ENCODE measurements around the gene UNK. TPM values are rescaled to one million over a fixed set of nuclear protein-coding genes. Genes with fewer than 3 reads are reported as not detected.
A peak's percentile ranks its signal among the peaks of the same experiment; 100 is the strongest.
"Not testable (repeated sequence)": the region's sequence is repeated elsewhere in the genome, so short reads cannot be mapped to it uniquely, and the experiment has no call there.

Gene UNK
- total RNA-seq, 2 experiments from 2014 or later = 32.8 to 33.1 TPM

GRCh38 chr17:75806822-75807500 lies 22.4 kb downstream of the UNK start:
- CTCF ChIA-PET = interaction anchor here (0.9 to 1.4 kb wide), 3 partner anchors 11 to 23 kb away, joined by 3 read pairs; no protein-coding TSS in a partner anchor
- ATAC-seq = no peak

GRCh38 chr17:75807861-75808260 lies 23.3 kb downstream of the UNK start:
- ATAC-seq (no peak), DNase-seq (no peak)
- H3K27me3 Mint-ChIP-seq = no peaks in the 10 kb centered on the region
- peaks cover 11% of the 10 kb centered on the region for H3K4me1 Mint-ChIP-seq
- H3K36me3 Mint-ChIP-seq = no peaks in the 10 kb centered on the region
- no peak overlapping the region for H3K27ac Mint-ChIP-seq
- H3K4me3 Mint-ChIP-seq = no peak overlapping the region
- H3K9me3 Mint-ChIP-seq (ENCODE audit: low read depth) = no peaks in the 10 kb centered on the region
- CTCF ChIA-PET = interaction anchor here (1.4 kb wide), 2 partner anchors 12 to 30 kb away, joined by 3 read pairs; no protein-coding TSS in a partner anchor

More at GRCh38 chr17:75806822-75807500, 22.4 kb downstream of the UNK start:
- Mint-ChIP-seq H3K9me3 (ENCODE audit: low read depth) (no peaks in the 10 kb centered on the region), H3K4me3 (no peak overlapping the region), H3K27me3 (no peaks in the 10 kb centered on the region), H3K36me3 (no peaks in the 10 kb centered on the region), H3K4me1 (peaks cover 11% of the 10 kb centered on the region), H3K27ac (no peak overlapping the region)
- no peak for DNase-seq

GRCh38 chr17:75808549-75808904 lies 23.9 kb downstream of the UNK start:
- DNase-seq (no peak), ATAC-seq (no peak)
- peak overlapping the region; percentile 72 for H3K27ac Mint-ChIP-seq
- no peak overlapping the region for H3K4me3 Mint-ChIP-seq
- H3K4me1 Mint-ChIP-seq = peaks cover 6% of the 10 kb centered on the region
- H3K27me3 Mint-ChIP-seq = no peaks in the 10 kb centered on the region
- CTCF ChIA-PET = interaction anchor here (1.4 kb wide), 1 partner anchor 31 kb away, joined by 3 read pairs; no protein-coding TSS in a partner anchor
- no peaks in the 10 kb centered on the region for H3K36me3 Mint-ChIP-seq
- H3K9me3 Mint-ChIP-seq (ENCODE audit: low read depth) = no peaks in the 10 kb centered on the region

- Mint-ChIP-seq H3K27ac (no peak overlapping the region), H3K4me1 (peaks cover 1% of the 10 kb centered on the region), H3K36me3 (no peaks in the 10 kb centered on the region), H3K9me3 (ENCODE audit: low read depth) (no peaks in the 10 kb centered on the region), H3K27me3 (no peaks in the 10 kb centered on the region), H3K4me3 (no peak overlapping the region)
- no peak for ATAC-seq
- DNase-seq = no peak
- CTCF ChIA-PET = interaction anchor here (1.4 kb wide), 1 partner anchor 31 kb away, joined by 3 read pairs; no protein-coding TSS in a partner anchor
Measured at GRCh38 chr17:75808905-75809621, 24.5 kb downstream of the UNK start.

GRCh38 chr17:75809631-75810111 lies 25.1 kb downstream of the UNK start:
- H3K4me1 Mint-ChIP-seq = no peaks in the 10 kb centered on the region
- no peak overlapping the region for H3K27ac Mint-ChIP-seq
- CTCF ChIA-PET = no interaction called here
- no peaks in the 10 kb centered on the region for H3K27me3 Mint-ChIP-seq
- DNase-seq (no peak), ATAC-seq (no peak)
- H3K36me3 Mint-ChIP-seq = peaks cover 1% of the 10 kb centered on the region
- no peaks in the 10 kb centered on the region for H3K9me3 Mint-ChIP-seq (ENCODE audit: low read depth)
- no peak overlapping the region for H3K4me3 Mint-ChIP-seq

GRCh38 chr17:75810216-75810615 lies 25.6 kb downstream of the UNK start:
- DNase-seq (no peak), ATAC-seq (no peak)
- H3K4me1 Mint-ChIP-seq = no peaks in the 10 kb centered on the region
- no peaks in the 10 kb centered on the region for H3K9me3 Mint-ChIP-seq (ENCODE audit: low read depth)
- CTCF ChIA-PET = interaction anchor here (0.6 kb wide), 1 partner anchor 299 kb away, joined by 3 read pairs; no protein-coding TSS in a partner anchor
- no peaks in the 10 kb centered on the region for H3K27me3 Mint-ChIP-seq
- H3K36me3 Mint-ChIP-seq = peaks cover 1% of the 10 kb centered on the region
- H3K4me3 Mint-ChIP-seq = no peak overlapping the region
- no peak overlapping the region for H3K27ac Mint-ChIP-seq

- DNase-seq; H3K9me3 Mint-ChIP-seq (ENCODE audit: low read depth); H3K4me3 Mint-ChIP-seq; H3K4me1 Mint-ChIP-seq; H3K36me3 Mint-ChIP-seq; H3K27me3 Mint-ChIP-seq; H3K27ac Mint-ChIP-seq; ATAC-seq: not testable (repeated sequence)
- CTCF ChIA-PET = interaction anchor here (0.6 kb wide), 1 partner anchor 299 kb away, joined by 3 read pairs; no protein-coding TSS in a partner anchor
Measured at GRCh38 chr17:75810756-75811155, 26.1 kb downstream of the UNK start.

GRCh38 chr17:75811174-75811573 lies 26.6 kb downstream of the UNK start:
- Mint-ChIP-seq H3K4me1 (no peaks in the 10 kb centered on the region), H3K9me3 (ENCODE audit: low read depth) (no peaks in the 10 kb centered on the region), H3K27me3 (no peaks in the 10 kb centered on the region), H3K4me3 (no peak overlapping the region), H3K27ac (no peak overlapping the region), H3K36me3 (peaks cover 1% of the 10 kb centered on the region)
- ATAC-seq = no peak
- CTCF ChIA-PET = no interaction called here
- DNase-seq = no peak

GRCh38 chr17:75812096-75813013 lies 27.7 kb downstream of the UNK start:
- CTCF ChIA-PET = interaction anchor here (1.0 to 1.3 kb wide), 2 partner anchors 15 to 20 kb away, joined by 3 read pairs; no protein-coding TSS in a partner anchor

GRCh38 chr17:75813081-75814020 lies 28.7 kb downstream of the UNK start:
- CTCF ChIA-PET = interaction anchor here (0.7 to 1.3 kb wide), 4 partner anchors 14 to 63 kb away, joined by 3 to 4 read pairs (median 3); no protein-coding TSS in a partner anchor
- Mint-ChIP-seq H3K27me3 (no peaks in the 10 kb centered on the region), H3K9me3 (ENCODE audit: low read depth) (no peaks in the 10 kb centered on the region), H3K36me3 (peaks cover 1% of the 10 kb centered on the region), H3K4me3 (no peak overlapping the region), H3K4me1 (no peaks in the 10 kb centered on the region), H3K27ac (no peak overlapping the region)
- no peak for ATAC-seq
- DNase-seq = no peak

More at GRCh38 chr17:75812096-75813013, 27.7 kb downstream of the UNK start:
- Mint-ChIP-seq H3K36me3 (peaks cover 1% of the 10 kb centered on the region), H3K4me3 (no peak overlapping the region), H3K4me1 (no peaks in the 10 kb centered on the region), H3K9me3 (ENCODE audit: low read depth) (no peaks in the 10 kb centered on the region), H3K27me3 (no peaks in the 10 kb centered on the region), H3K27ac (no peak overlapping the region)
- ATAC-seq (no peak), DNase-seq (no peak)

GRCh38 chr17:75814021-75814395 lies 29.4 kb downstream of the UNK start:
- DNase-seq = no peak
- Mint-ChIP-seq H3K27ac (no peak overlapping the region), H3K36me3 (peaks cover 4% of the 10 kb centered on the region), H3K4me1 (no peaks in the 10 kb centered on the region), H3K27me3 (no peaks in the 10 kb centered on the region), H3K9me3 (ENCODE audit: low read depth) (no peaks in the 10 kb centered on the region), H3K4me3 (no peak overlapping the region)
- CTCF ChIA-PET = interaction anchor here (0.7 to 1.3 kb wide), 5 partner anchors 13 to 64 kb away, joined by 3 to 5 read pairs (median 4); no protein-coding TSS in a partner anchor
- ATAC-seq = no peak

- Mint-ChIP-seq H3K27me3 (no peaks in the 10 kb centered on the region), H3K4me3 (no peak overlapping the region), H3K27ac (no peak overlapping the region), H3K4me1 (no peaks in the 10 kb centered on the region), H3K9me3 (ENCODE audit: low read depth) (no peaks in the 10 kb centered on the region), H3K36me3 (peaks cover 8% of the 10 kb centered on the region)
- no peak for DNase-seq
- no peak for ATAC-seq
- CTCF ChIA-PET = interaction anchor here (0.7 to 1.4 kb wide), 5 partner anchors 11 to 62 kb away, joined by 3 to 5 read pairs (median 4); partner anchors contain the start of gene GALK1
Measured at GRCh38 chr17:75814900-75815373, 30.3 kb downstream of the UNK start.

Data from activated CD8-positive, alpha-beta memory T cell treated with anti-CD3 and anti-CD28 coated beads, Interleukin-2, amount 10 ng/mL, durations not matched to agents 7 days and 5 days (primary cell).